Body of pancreas (tissue), 4 donors: ENCODE measurements around the gene FAM177B.

Source experiments
- CTCF ChIP-seq, 7 experiments: fragments of 450-650 bp in 4 of 7; fragments of 200-600 bp in 3 of 7; sonication (generic) in 3 of 7; IDR thresholded peaks; one replicate each; pipeline ENCODE4 v1.5.1; 2016 to 2019; ENCODE audit warnings: antibody characterized with exemption in 7 of 7
- POLR2A ChIP-seq, 3 donors: fragments of 450-650 bp; IDR thresholded peaks; one replicate each; pipeline ENCODE4 v1.6.1; 2016; ENCODE audit warnings: antibody characterized with exemption in 3 of 3, mild to moderate bottlenecking in 2 of 3

- TF ChIP-seq CTCF (IDR thresholded peaks at IDR 0.05) (no peak), POLR2A (IDR thresholded peaks at IDR 0.05) (no peak)
Observed at GRCh38 chr1:222788402-222789156, 51.6 kb downstream of the FAM177B start.
